Neutrophil (primary cell): ENCODE measurements around the gene THSD4.

Experiments
- H3K27ac ChIP-seq: fragments of 200-600 bp; sonication (generic); 2 replicates; pipeline ENCODE4 v1.5.1; 2016; ENCODE audit warnings: mild to moderate bottlenecking, moderate library complexity
- H3K27me3 ChIP-seq: fragments of 200-600 bp; sonication (generic); 2 replicates; pipeline ENCODE4 v1.6.0; 2016; ENCODE audit warnings: mild to moderate bottlenecking
- H3K36me3 ChIP-seq: fragments of 200-600 bp; sonication (generic); 2 replicates; pipeline ENCODE4 v1.5.1; 2017
- H3K4me1 ChIP-seq, 2 experiments: fragments of 200-600 bp in 1 of 2; sonication (generic) in 1 of 2; 1 replicate in 1 of 2; 2 replicates in 1 of 2; pipeline versions ENCODE4 v1.5.1 to v1.6.1; 2013 to 2016; ENCODE audit warnings: low read depth in 1 of 2, low read length in 1 of 2, mild to moderate bottlenecking in 1 of 2, moderate library complexity in 1 of 2; ENCODE audit not compliant: control insufficient read depth in 1 of 2, insufficient read depth in 1 of 2
- H3K4me3 ChIP-seq, 2 experiments: fragments of 200-600 bp in 1 of 2; sonication (generic) in 1 of 2; 1 replicate in 1 of 2; 2 replicates in 1 of 2; pipeline ENCODE4 v1.5.1; 2013 to 2016; ENCODE audit warnings: low read depth in 1 of 2, low read length in 1 of 2, mild to moderate bottlenecking in 1 of 2, moderate library complexity in 1 of 2
- H3K9me3 ChIP-seq: fragments of 200-600 bp; sonication (generic); 2 replicates; pipeline ENCODE4 v1.5.1; 2016
- CTCF ChIP-seq: fragments of 200-600 bp; sonication (generic); IDR thresholded peaks from 2 replicates; pipeline ENCODE4 v1.5.1; 2016; ENCODE audit warnings: antibody characterized with exemption

The THSD4 gene

GRCh38 chr15:71687902-71688508, 572.7 kb downstream of the THSD4 start:
- H3K27me3 ChIP-seq, result peaks cover 10% of the 10 kb centered on the region
- no peak for TF ChIP-seq CTCF
- H3K9me3 ChIP-seq, result no peaks in the 10 kb centered on the region
- no peaks in the 10 kb centered on the region for H3K4me1 ChIP-seq
- H3K4me3 ChIP-seq, result no peak overlapping the region
- no peaks in the 10 kb centered on the region for H3K36me3 ChIP-seq
- no peak overlapping the region for H3K27ac ChIP-seq

GRCh38 chr15:71688509-71689094, 573.3 kb downstream of the THSD4 start:
- no peak overlapping the region for H3K27ac ChIP-seq
- H3K9me3 ChIP-seq, result no peaks in the 10 kb centered on the region
- H3K36me3 ChIP-seq, result no peaks in the 10 kb centered on the region
- peaks cover 16% of the 10 kb centered on the region for H3K27me3 ChIP-seq
- no peaks in the 10 kb centered on the region for H3K4me1 ChIP-seq
- TF ChIP-seq CTCF, result no peak
- no peak overlapping the region for H3K4me3 ChIP-seq

- no peaks in the 10 kb centered on the region for H3K9me3 ChIP-seq
- no peaks in the 10 kb centered on the region for H3K36me3 ChIP-seq
- H3K27me3 ChIP-seq, result peaks cover 19% of the 10 kb centered on the region
- no peaks in the 10 kb centered on the region for H3K4me1 ChIP-seq
- no peak overlapping the region for H3K27ac ChIP-seq
- H3K4me3 ChIP-seq, result no peak overlapping the region
- TF ChIP-seq CTCF, result no peak
Observed at GRCh38 chr15:71691081-71691457, 575.8 kb downstream of the THSD4 start.

GRCh38 chr15:71691458-71692417, 576.5 kb downstream of the THSD4 start:
- Histone ChIP-seq H3K4me3 (no peak overlapping the region), H3K36me3 (no peaks in the 10 kb centered on the region), H3K27ac (no peak overlapping the region)

GRCh38 chr15:71697236-71697635, 582.0 kb downstream of the THSD4 start:
- Histone ChIP-seq H3K27me3 (peaks cover 31% of the 10 kb centered on the region), H3K4me1 (no peaks in the 10 kb centered on the region), H3K27ac (no peak overlapping the region), H3K36me3 (no peaks in the 10 kb centered on the region), H3K4me3 (no peak overlapping the region), H3K9me3 (no peaks in the 10 kb centered on the region)
- TF ChIP-seq CTCF, result no peak

More at GRCh38 chr15:71691458-71692417, 576.5 kb downstream of the THSD4 start:
- H3K9me3 ChIP-seq, result no peaks in the 10 kb centered on the region
- H3K4me1 ChIP-seq, result no peaks in the 10 kb centered on the region
- peaks cover 13% of the 10 kb centered on the region for H3K27me3 ChIP-seq
- TF ChIP-seq CTCF, result no peak
